SH-SY5Y (cell line): ENCODE measurements around the gene IMP3.

Experiments
- GATA2 ChIP-seq: IDR thresholded peaks from 2 replicates; pipeline ENCODE4 v1.6.1; 2011; ENCODE audit warnings: mild to moderate bottlenecking, low read depth, low read length
- GATA3 ChIP-seq: IDR thresholded peaks from 2 replicates; pipeline ENCODE4 v1.6.1; 2011; ENCODE audit warnings: low read depth, mild to moderate bottlenecking, low read length, moderate library complexity

- no peak for TF ChIP-seq GATA3
- TF ChIP-seq GATA2, result no peak
Observed at GRCh38 chr15:75656331-75656730, 16.3 kb upstream of the IMP3 start.
